HCT116 (cell line): ENCODE results near the gene ZNHIT2. TPM values are rescaled to one million over a fixed set of nuclear protein-coding genes. Genes with fewer than 3 reads are reported as not detected.

Source experiments
- ATAC-seq: fragments of 200-7000 bp; cut with Tn5 transposase; 2 replicates; pipeline ENCODE4 v1.9.1; 2020; ENCODE audit warnings: mild to moderate bottlenecking, moderate library complexity
- BruUV-seq: library from RNA; stranded (reverse); fragments of 400-500 nt; replicated peaks from 2 replicates; lab custom pipeline; 2021; lab: Mats Ljungman, UMichigan
- CTCF ChIA-PET: fragments of 300-600 bp; sonication (Branson Sonifier 250); formaldehyde crosslinking; loops from one replicate; lab custom pipeline; 2021; ENCODE audit warnings: antibody characterized with exemption; lab: Charles Lee
- POLR2A ChIA-PET: fragments of 300-600, 350-600 bp; sonication (Branson Sonifier 250); formaldehyde crosslinking; loops from one replicate; lab custom pipeline; 2021; ENCODE audit warnings: antibody characterized with exemption; lab: Charles Lee
- RAD21 ChIA-PET, 2 experiments: fragments of 300-600 bp; sonication (Branson Sonifier 250); formaldehyde crosslinking; loops; one replicate each; lab custom pipeline; 2023; ENCODE audit warnings: low total read pairs in 2 of 2; ENCODE audit not compliant: uncharacterized antibody in 2 of 2, unreplicated experiment in 2 of 2, low non-redundant PET in 1 of 2; lab: Charles Lee
- DNase-seq: peaks from one replicate; pipeline ENCODE4 v3.0.0-alpha.2; 2010; ENCODE audit warnings: low read depth, low spot score
- H2AFZ ChIP-seq: fragments of 200-600 bp; shearing (Covaris generic), sonication (generic); 2 replicates; pipeline ENCODE4 v1.6.1; 2017; ENCODE audit warnings: low read depth, mixed run types, mixed read lengths, antibody characterized with exemption, low read length; ENCODE audit not compliant: poor library complexity, severe bottlenecking
- H3K27ac ChIP-seq: 2 replicates; pipeline ENCODE4 v1.5.1; 2012; ENCODE audit warnings: low read depth, low read length
- H3K27me3 ChIP-seq: fragments of 200-600 bp; sonication (generic); 2 replicates; pipeline ENCODE4 v1.6.1; 2016; ENCODE audit warnings: mixed run types, low read length, mixed read lengths; ENCODE audit not compliant: insufficient read depth
- H3K36me3 ChIP-seq, 2 experiments: fragments of 200-500 bp in 1 of 2; fragments of 200-600 bp in 1 of 2; sonication (Bioruptor generic) in 1 of 2; sonication (generic) in 1 of 2; 2 replicates each; pipeline versions ENCODE4 v1.5.1 to v1.6.1; 2014 to 2016; ENCODE audit warnings: low read length in 2 of 2, inconsistent platforms in 1 of 2, mixed read lengths in 1 of 2, mixed run types in 1 of 2; ENCODE audit not compliant: insufficient read depth in 2 of 2, control insufficient read depth in 1 of 2
- H3K4me1 ChIP-seq, 2 experiments: fragments of 200-600 bp in 1 of 2; sonication (generic) in 1 of 2; 2 replicates each; pipeline versions ENCODE4 v1.5.1 to v1.6.1; 2012 to 2017; ENCODE audit warnings: low read length in 2 of 2, inconsistent platforms in 1 of 2, mild to moderate bottlenecking in 1 of 2, mixed read lengths in 1 of 2, mixed run types in 1 of 2, moderate library complexity in 1 of 2; ENCODE audit not compliant: insufficient read depth in 2 of 2, control insufficient read depth in 1 of 2
- H3K4me2 ChIP-seq: fragments of 200-600 bp; sonication (generic); 2 replicates; pipeline ENCODE4 v1.6.1; 2017; ENCODE audit warnings: mixed run types, low read length, mixed read lengths
- H3K4me3 ChIP-seq, 2 experiments: fragments of 200-600 bp in 1 of 2; sonication (generic) in 1 of 2; replicated peaks in 1 of 2; 2 replicates each; pipeline ENCODE4 v1.5.1; 2011 to 2016; ENCODE audit warnings: low read length in 2 of 2, control low read depth in 1 of 2, low read depth in 1 of 2, mild to moderate bottlenecking in 1 of 2, mixed read lengths in 1 of 2, mixed run types in 1 of 2
- H3K79me2 ChIP-seq: fragments of 200-600 bp; sonication (generic); 2 replicates; pipeline ENCODE4 v1.6.1; 2017; ENCODE audit warnings: mild to moderate bottlenecking, mixed run types, low read length, moderate library complexity, mixed read lengths; ENCODE audit not compliant: insufficient read depth
- H3K9ac ChIP-seq: fragments of 200-600 bp; sonication (generic); 2 replicates; pipeline ENCODE4 v1.6.1; 2016; ENCODE audit warnings: low read length, mixed read lengths
- H3K9me2 ChIP-seq: fragments of 200-600 bp; sonication (generic), shearing (Covaris generic); 2 replicates; pipeline ENCODE4 v1.6.1; 2017; ENCODE audit warnings: mixed run types, mild to moderate bottlenecking, moderate library complexity; ENCODE audit not compliant: insufficient read depth
- H3K9me3 ChIP-seq, 2 experiments: fragments of 200-500 bp in 1 of 2; fragments of 200-600 bp in 1 of 2; sonication (Bioruptor generic) in 1 of 2; sonication (generic) in 1 of 2; 2 replicates each; pipeline ENCODE4 v1.6.1; 2014 to 2017; ENCODE audit warnings: low read length in 2 of 2, mixed read lengths in 2 of 2, inconsistent platforms in 1 of 2, low read depth in 1 of 2, mild to moderate bottlenecking in 1 of 2, mixed run types in 1 of 2, moderate library complexity in 1 of 2; ENCODE audit not compliant: control insufficient read depth in 1 of 2, insufficient read depth in 1 of 2
- H4K20me1 ChIP-seq: fragments of 200-600 bp; sonication (generic), shearing (Covaris generic); 2 replicates; pipeline ENCODE4 v1.6.1; 2017; ENCODE audit warnings: mixed run types, mild to moderate bottlenecking, moderate library complexity; ENCODE audit not compliant: insufficient read depth
- ATF3 ChIP-seq: IDR thresholded peaks from 2 replicates; pipeline ENCODE4 v1.6.1; 2012
- CEBPB ChIP-seq: IDR thresholded peaks from 2 replicates; pipeline ENCODE4 v1.6.1; 2012; ENCODE audit warnings: low read depth
- CTCF ChIP-seq, 3 experiments: fragments of 200-600 bp in 1 of 3; sonication (generic) in 1 of 3; IDR thresholded peaks in 2 of 3; conservative IDR thresholded peaks in 1 of 3; 2 replicates each; pipeline ENCODE4 v1.5.1; 2012 to 2017; ENCODE audit warnings: low read depth in 2 of 3, low read length in 2 of 3, antibody characterized with exemption in 1 of 3, borderline replicate concordance in 1 of 3, control low read depth in 1 of 3, mild to moderate bottlenecking in 1 of 3, mixed read lengths in 1 of 3, mixed run types in 1 of 3, moderate library complexity in 1 of 3; ENCODE audit not compliant: insufficient read depth in 1 of 3
- MAX ChIP-seq: IDR thresholded peaks from 2 replicates; pipeline ENCODE4 v1.6.1; 2012
- RAD21 ChIP-seq: IDR thresholded peaks from 2 replicates; pipeline ENCODE4 v1.6.1; 2012; ENCODE audit warnings: low read depth, mild to moderate bottlenecking
- REST ChIP-seq: IDR thresholded peaks from 2 replicates; pipeline ENCODE4 v1.6.1; 2012; ENCODE audit warnings: low read depth
- SIN3A ChIP-seq: IDR thresholded peaks from 2 replicates; pipeline ENCODE4 v1.6.1; 2012; ENCODE audit warnings: low read depth
- SP1 ChIP-seq: IDR thresholded peaks from 2 replicates; pipeline ENCODE4 v1.6.1; 2012; ENCODE audit warnings: low read depth
- YY1 ChIP-seq: IDR thresholded peaks from 2 replicates; pipeline ENCODE4 v1.6.1; 2011; ENCODE audit warnings: low read length, low read depth, moderate library complexity, mild to moderate bottlenecking; ENCODE audit not compliant: insufficient replicate concordance; ENCODE audit errors: extremely low read depth
- ZBTB33 ChIP-seq: IDR thresholded peaks from 2 replicates; pipeline ENCODE4 v1.6.1; 2011; ENCODE audit warnings: mild to moderate bottlenecking, low read length, moderate library complexity; ENCODE audit not compliant: insufficient replicate concordance; ENCODE audit errors: extremely low read depth
- ZFX ChIP-seq: fragments of 450-650 bp; IDR thresholded peaks from 2 replicates; pipeline ENCODE4 v1.6.1; 2017
- ZNF274 ChIP-seq: fragments of 200-500 bp; sonication (Bioruptor generic); IDR thresholded peaks from 2 replicates; pipeline ENCODE4 v1.6.1; 2014; ENCODE audit warnings: mild to moderate bottlenecking, low read depth, low read length, inconsistent platforms
- intact Hi-C: fragments of 100-400 bp; cut with micrococcal nuclease; formaldehyde crosslinking; loops from 2 replicates; pipeline ENCODE4 v1.10.0; 2022
- total RNA-seq: library from RNA; stranded (reverse); gene quantifications from one replicate; pipeline ENCODE4 v1.2.1, GENCODE V29; 2021; ENCODE audit not compliant: unreplicated experiment

Gene ZNHIT2
- total RNA-seq, 1 experiment from 2014 or later = 18.8 TPM

- ChIA-PET POLR2A (no interaction called here), RAD21 (no interaction called here)
- no peaks in the 10 kb centered on the region for H3K9me3 ChIP-seq
- no peak overlapping the region for H3K27ac ChIP-seq
- no peaks in the 10 kb centered on the region for H4K20me1 ChIP-seq
- no peaks in the 10 kb centered on the region for H3K79me2 ChIP-seq
- DNase-seq (no peak), ATAC-seq (no peak)
- H2AFZ ChIP-seq = no peak overlapping the region
- H3K36me3 ChIP-seq = no peaks in the 10 kb centered on the region
- TF ChIP-seq REST (no peak), YY1 (no peak), ZBTB33 (no peak), ZNF274 (no peak), RAD21 (no peak), SP1 (no peak), CTCF (IDR thresholded peaks at IDR 0.05 in 2 of 3, conservative IDR thresholded peaks at IDR 0.05 in 1 of 3; ENCODE audit: borderline replicate concordance in 1 of 3, insufficient read depth in 1 of 3, low read depth in 2 of 3, low read length in 2 of 3) (no peak), ZFX (no peak), ATF3 (no peak), MAX (no peak), SIN3A (no peak), CEBPB (no peak)
- TF ChIP-seq, all 23 proteins: peak for 0
- H3K4me1 ChIP-seq = peaks cover 0 to 6% of the 10 kb centered on the region in 2 experiments; a peak in 1 of 4 replicates
- intact Hi-C loops = no loop called here
- H3K9ac ChIP-seq = no peak overlapping the region
- H3K9me2 ChIP-seq = no peaks in the 10 kb centered on the region
- no TSS peak for BruUV-seq
- H3K4me2 ChIP-seq = no peak overlapping the region
- no peaks in the 10 kb centered on the region for H3K27me3 ChIP-seq
- H3K4me3 ChIP-seq = no peak overlapping the region
- CTCF ChIA-PET = no interaction called here
Measured at GRCh38 chr11:65156926-65157325, 39.4 kb upstream of the ZNHIT2 start.
